22Rv1 (cell line): ENCODE data around the gene TMEM63C.
"Not testable (repeated sequence)": the region's sequence is repeated elsewhere in the genome, so short reads cannot be mapped to it uniquely, and the experiment has no call there.

ENCODE experiments used
- H3K27ac ChIP-seq: fragments of 450-650 bp; 2 replicates; pipeline ENCODE4 v1.5.1; 2017
- CTCF ChIP-seq: fragments of 450-650 bp; IDR thresholded peaks from 2 replicates; pipeline ENCODE4 v1.5.1; 2017; ENCODE audit warnings: mild to moderate bottlenecking
- ZFX ChIP-seq: fragments of 450-650 bp; IDR thresholded peaks from 2 replicates; pipeline ENCODE4 v1.6.1; 2017; ENCODE audit warnings: antibody characterized with exemption, borderline replicate concordance

TMEM63C gene

GRCh38 chr14:77278461-77279230 is 97.0 kb downstream of the TMEM63C start:
- no peak overlapping the region for H3K27ac ChIP-seq
- TF ChIP-seq CTCF (no peak), ZFX (no peak)

GRCh38 chr14:77279719-77280118 is 98.1 kb downstream of the TMEM63C start:
- TF ChIP-seq ZFX (no peak), CTCF (no peak)
- no peak overlapping the region for H3K27ac ChIP-seq

GRCh38 chr14:77280921-77281320 is 99.3 kb downstream of the TMEM63C start:
- not testable (repeated sequence) for H3K27ac ChIP-seq

GRCh38 chr14:77281852-77282410 is 100.3 kb downstream of the TMEM63C start:
- no peak for TF ChIP-seq ZFX
- TF ChIP-seq CTCF = no peak
- no peak overlapping the region for H3K27ac ChIP-seq

GRCh38 chr14:77284066-77284465 is 102.5 kb downstream of the TMEM63C start:
- no peak overlapping the region for H3K27ac ChIP-seq
- no peak for TF ChIP-seq CTCF
- TF ChIP-seq ZFX = no peak

- no peak for TF ChIP-seq ZFX
- no peak for TF ChIP-seq CTCF
- H3K27ac ChIP-seq = no peak overlapping the region
Measured at GRCh38 chr14:77284466-77284865, 102.9 kb downstream of the TMEM63C start.

GRCh38 chr14:77286576-77286975 is 105.0 kb downstream of the TMEM63C start:
- TF ChIP-seq ZFX = no peak
- no peak for TF ChIP-seq CTCF

More at GRCh38 chr14:77286576-77286975, 105.0 kb downstream of the TMEM63C start:
- no peak overlapping the region for H3K27ac ChIP-seq
